Subcutaneous adipose tissue (tissue), 4 donors: ENCODE data around the gene XRCC6. TPM values are rescaled to one million over a fixed set of nuclear protein-coding genes. Genes with fewer than 3 reads are reported as not detected.

ENCODE experiments used
- total RNA-seq, 4 donors: library from RNA; depleted of rRNA; stranded (reverse); fragments of >200 nt; gene quantifications; one replicate each; pipeline ENCODE4 v1.1.0, GENCODE V29; 2016
- TF ChIP-seq, protein P1 (sequence below): fragments of 450-650 bp; IDR thresholded peaks from one replicate; pipeline ENCODE4 v1.5.1; 2016; ENCODE audit warnings: low read depth, mild to moderate bottlenecking, control low read depth, antibody characterized with exemption, moderate library complexity

XRCC6 gene
- total RNA-seq, 4 donors from 2014 or later, result 151 to 186 (median 169) TPM

DNA sequence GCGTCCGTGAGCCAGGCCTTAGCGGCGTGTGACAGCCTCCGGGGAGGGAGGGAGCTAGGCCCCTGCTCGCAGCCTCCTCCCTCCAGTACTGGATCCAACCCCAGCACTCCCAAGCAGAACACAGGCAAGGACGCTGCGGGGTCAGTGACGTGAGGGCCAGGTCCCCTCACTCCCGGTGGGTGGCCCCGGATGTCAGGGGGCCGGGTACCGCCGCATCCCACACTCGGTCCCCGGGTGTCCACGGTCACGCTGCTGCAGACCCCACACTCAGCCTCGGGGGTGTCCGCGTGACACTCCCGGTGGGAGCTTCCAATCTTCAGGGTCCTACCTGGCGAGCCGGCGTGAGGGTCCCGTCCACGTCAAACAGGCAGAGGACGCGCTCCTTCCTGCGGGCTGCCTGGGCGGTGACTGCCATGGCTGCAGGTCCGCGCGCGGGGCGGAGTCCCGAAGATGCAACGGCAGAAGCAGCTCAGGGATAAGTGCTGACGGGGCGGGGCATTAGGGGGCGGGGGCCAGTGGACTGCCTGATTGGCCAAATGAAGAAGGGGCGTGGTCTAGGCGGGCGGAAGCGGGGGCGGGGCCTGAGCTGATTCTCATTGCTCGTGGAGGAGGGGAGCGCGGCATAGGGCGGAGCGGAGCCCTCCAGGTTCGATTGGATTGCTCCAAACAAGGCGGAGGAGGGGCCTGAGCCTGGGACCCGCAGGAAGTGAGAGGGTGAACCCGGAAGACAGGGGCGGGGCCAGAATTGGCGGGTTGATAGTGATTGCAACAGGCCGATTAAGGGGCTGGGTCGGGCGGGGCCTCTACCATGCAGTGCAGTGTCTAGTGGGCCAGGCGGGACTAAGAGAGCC, 31.5 kb upstream of the XRCC6 start, which contains the start of gene PMM1:
PMM1 (minus strand) TSS at position 450 of the 851 bp plus-strand sequence; CDS start at position 415, 35 bp downstream.
- TF ChIP-seq, protein P1, sequence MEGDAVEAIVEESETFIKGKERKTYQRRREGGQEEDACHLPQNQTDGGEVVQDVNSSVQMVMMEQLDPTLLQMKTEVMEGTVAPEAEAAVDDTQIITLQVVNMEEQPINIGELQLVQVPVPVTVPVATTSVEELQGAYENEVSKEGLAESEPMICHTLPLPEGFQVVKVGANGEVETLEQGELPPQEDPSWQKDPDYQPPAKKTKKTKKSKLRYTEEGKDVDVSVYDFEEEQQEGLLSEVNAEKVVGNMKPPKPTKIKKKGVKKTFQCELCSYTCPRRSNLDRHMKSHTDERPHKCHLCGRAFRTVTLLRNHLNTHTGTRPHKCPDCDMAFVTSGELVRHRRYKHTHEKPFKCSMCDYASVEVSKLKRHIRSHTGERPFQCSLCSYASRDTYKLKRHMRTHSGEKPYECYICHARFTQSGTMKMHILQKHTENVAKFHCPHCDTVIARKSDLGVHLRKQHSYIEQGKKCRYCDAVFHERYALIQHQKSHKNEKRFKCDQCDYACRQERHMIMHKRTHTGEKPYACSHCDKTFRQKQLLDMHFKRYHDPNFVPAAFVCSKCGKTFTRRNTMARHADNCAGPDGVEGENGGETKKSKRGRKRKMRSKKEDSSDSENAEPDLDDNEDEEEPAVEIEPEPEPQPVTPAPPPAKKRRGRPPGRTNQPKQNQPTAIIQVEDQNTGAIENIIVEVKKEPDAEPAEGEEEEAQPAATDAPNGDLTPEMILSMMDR, result no peak

DNA sequence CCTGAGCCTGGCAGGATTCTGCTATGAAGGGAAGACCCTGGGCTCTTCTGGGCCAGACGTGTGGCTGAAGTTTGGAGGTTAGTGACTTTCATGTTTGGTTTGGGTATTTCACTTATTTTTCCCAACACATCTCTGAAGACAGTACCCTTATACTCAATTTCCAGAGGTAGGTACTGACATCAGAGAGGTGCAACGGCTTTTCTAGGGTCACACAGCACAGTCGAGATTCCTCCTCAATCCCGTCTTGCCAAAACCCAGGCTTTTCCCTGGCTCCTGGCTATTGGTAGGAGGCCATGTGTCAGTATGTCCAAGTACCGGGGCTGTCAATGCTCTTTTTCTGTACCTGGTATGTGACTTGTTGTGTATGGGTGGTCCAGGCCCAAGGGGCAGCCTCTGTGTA, 25.4 kb upstream of the XRCC6 start:
- TF ChIP-seq, protein P1, result no peak

- TF ChIP-seq, protein P1, result no peak
Observed at GRCh38 chr22:41596776-41597634, 24.1 kb upstream of the XRCC6 start.

- TF ChIP-seq, protein P1, result no peak
Observed at GRCh38 chr22:41597635-41597953, 23.5 kb upstream of the XRCC6 start.

DNA sequence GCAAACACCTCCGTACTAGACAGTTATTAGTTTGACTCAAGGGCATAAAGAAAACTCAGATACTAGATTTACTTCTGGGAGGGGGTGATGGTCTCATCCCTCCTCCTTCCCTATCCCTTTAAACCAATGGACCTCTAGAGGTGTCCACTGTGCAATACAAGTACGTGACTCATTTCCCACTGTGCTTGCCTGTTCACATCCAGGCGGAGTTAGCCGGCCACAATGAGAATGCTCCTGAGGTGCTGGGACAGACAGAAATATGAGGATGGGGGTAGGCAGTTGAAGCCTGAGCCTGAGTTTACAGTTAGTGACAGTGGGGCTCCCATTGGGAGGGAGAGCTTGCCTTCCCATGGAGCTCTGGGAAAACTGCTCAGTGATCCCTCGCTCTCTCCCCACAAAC, 23.0 kb upstream of the XRCC6 start:
- TF ChIP-seq, protein P1, result no peak

- TF ChIP-seq, protein P1, result no peak
Observed at GRCh38 chr22:41598891-41599635, 22.0 kb upstream of the XRCC6 start.
